Small intestine (tissue), 7 donors: ENCODE measurements around the gene CACNB4. TPM values are rescaled to one million over a fixed set of nuclear protein-coding genes. Genes with fewer than 3 reads are reported as not detected.
A peak's percentile ranks its signal among the peaks of the same experiment; 100 is the strongest.
"Not testable (repeated sequence)": the region's sequence is repeated elsewhere in the genome, so short reads cannot be mapped to it uniquely, and the experiment has no call there.

Experiments
- DNase-seq, 2 donors: peaks; one replicate each; pipeline versions ENCODE4 v3.0.0 to v3.0.0-alpha.2; 2013
- FAIRE-seq: peaks from 2 replicates; lab custom pipeline; 2012; peaks lifted over from hg19 to GRCh38; lab: Jason Lieb, UNC
- H3K27ac ChIP-seq, 3 donors: one replicate each; pipeline ENCODE4 v1.5.1; 2013; ENCODE audit warnings: low read length in 2 of 3, mild to moderate bottlenecking in 2 of 3, control low read depth in 1 of 3, inconsistent platforms in 1 of 3, low read depth in 1 of 3, moderate library complexity in 1 of 3
- H3K27me3 ChIP-seq, 3 donors: one replicate each; pipeline ENCODE4 v1.6.1; 2013; ENCODE audit warnings: low read length in 3 of 3, inconsistent platforms in 1 of 3; ENCODE audit not compliant: control insufficient read depth in 3 of 3, insufficient read depth in 3 of 3
- H3K36me3 ChIP-seq, 3 donors: one replicate each; pipeline ENCODE4 v1.6.1; 2013; ENCODE audit warnings: low read length in 3 of 3, inconsistent platforms in 1 of 3, low read depth in 1 of 3, mild to moderate bottlenecking in 1 of 3, moderate library complexity in 1 of 3; ENCODE audit not compliant: control insufficient read depth in 3 of 3, insufficient read depth in 2 of 3
- H3K4me1 ChIP-seq, 3 donors: one replicate each; pipeline ENCODE4 v1.6.1; 2013; ENCODE audit warnings: low read length in 2 of 3, inconsistent platforms in 1 of 3, low read depth in 1 of 3, mild to moderate bottlenecking in 1 of 3, moderate library complexity in 1 of 3; ENCODE audit not compliant: control insufficient read depth in 3 of 3, insufficient read depth in 2 of 3
- H3K4me3 ChIP-seq, 3 donors: one replicate each; pipeline ENCODE4 v1.5.1; 2013; ENCODE audit warnings: low read length in 3 of 3, control low read depth in 1 of 3, inconsistent platforms in 1 of 3, low read depth in 1 of 3, mild to moderate bottlenecking in 1 of 3, moderate library complexity in 1 of 3
- H3K9me3 ChIP-seq, 2 donors: one replicate each; pipeline ENCODE4 v1.6.1; 2013; ENCODE audit warnings: low read depth in 1 of 2, low read length in 1 of 2; ENCODE audit not compliant: control insufficient read depth in 2 of 2, insufficient read depth in 1 of 2
- WGBS, 3 donors: extraction: QIAGEN DNeasy Blood & Tissue Kit; methylation state at CpG; one replicate each; pipeline ENCODE4 v1.1.7; 2013; 5-methylcytosine and 5-hydroxymethylcytosine counted together
- polyA plus RNA-seq, 4 donors: library from polyadenylated mRNA; stranded (reverse) in 3 of 4; unstranded in 1 of 4; fragments of 200-250 nt in 3 of 4; fragments of 120-200 nt in 1 of 4; gene quantifications; one replicate each; pipeline versions ENCODE4 v1.2.1 to v1.2.3, GENCODE V29; 2013
- donor health status: healthy with polysubstance abuse.
- donor health status: control.
- donor health status: control.
- donor health status: Bipolar disorder and iron deficiency.
- donor health status: healthy.

Gene CACNB4
- polyA plus RNA-seq, 4 donors = 0.27 to 1.3 (median 0.27) TPM; not detected in 1

DNA sequence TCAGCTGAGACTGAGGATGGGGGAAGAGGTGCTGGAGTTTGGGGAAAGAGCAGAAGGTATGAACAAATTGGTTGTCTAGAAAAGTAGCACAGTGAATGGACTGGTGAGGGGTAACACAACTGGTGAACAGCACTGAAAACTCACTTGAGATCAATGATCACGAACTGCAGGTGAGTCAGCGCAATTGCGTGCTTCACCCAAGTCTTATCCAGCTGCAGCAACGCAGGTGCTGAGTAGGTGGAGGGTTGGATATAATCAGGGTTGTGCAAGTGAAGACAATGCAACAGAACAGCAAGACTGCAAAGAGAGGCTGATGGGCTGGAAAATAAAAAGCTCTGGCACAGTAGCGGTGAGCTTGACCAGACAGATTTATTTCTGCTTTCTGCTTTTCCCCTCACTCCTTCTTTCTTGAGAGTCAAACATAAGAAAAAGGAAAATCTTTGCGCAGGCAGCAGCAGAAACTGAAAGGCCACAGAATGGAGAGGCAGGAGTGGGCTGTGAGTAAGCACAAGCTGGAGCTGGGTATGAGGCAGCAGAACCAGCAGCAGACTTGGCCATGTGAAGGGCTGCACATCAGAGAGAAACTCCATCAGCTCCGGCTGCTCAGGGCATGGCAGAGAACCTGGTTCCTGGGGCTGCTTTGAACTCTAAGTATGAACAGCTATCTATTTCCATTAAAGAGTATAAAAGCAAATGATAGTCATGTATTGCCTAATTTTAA is 171.2 kb downstream of the CACNB4 start:
- Histone ChIP-seq H3K4me1 (no peaks in the 10 kb centered on the region), H3K27ac (no peak overlapping the region), H3K4me3 (no peak overlapping the region), H3K36me3 (no peaks in the 10 kb centered on the region), H3K9me3 (no peaks in the 10 kb centered on the region), H3K27me3 (peaks cover 0 to 1% (median 0%) of the 10 kb centered on the region in 3 donors)
- DNase-seq (peak in 1 of 2 donors; percentile 5), FAIRE-seq (no peak)
- 49 to 77% (median 65%) methylated on average over 7 of the region's 7 CpGs for WGBS, 3 donors

- H3K36me3 ChIP-seq = no peaks in the 10 kb centered on the region
- no peak for FAIRE-seq
Observed at GRCh38 chr2:151922845-151923666, 175.8 kb downstream of the CACNB4 start.

GRCh38 chr2:151919786-151920185 is 179.1 kb downstream of the CACNB4 start:
- Histone ChIP-seq H3K36me3 (no peaks in the 10 kb centered on the region), H3K4me3 (no peak overlapping the region), H3K27ac (no peak overlapping the region), H3K27me3 (no peaks in the 10 kb centered on the region), H3K4me1 (no peaks in the 10 kb centered on the region), H3K9me3 (no peaks in the 10 kb centered on the region)
- WGBS, 3 donors = 19 to 44% (median 38%) methylated on average over 1 of the region's 1 CpG
- no peak for DNase-seq
- no peak for FAIRE-seq

More at GRCh38 chr2:151922845-151923666, 175.8 kb downstream of the CACNB4 start:
- Histone ChIP-seq H3K4me3 (no peak overlapping the region), H3K27ac (no peak overlapping the region), H3K27me3 (no peaks in the 10 kb centered on the region), H3K9me3 (no peaks in the 10 kb centered on the region), H3K4me1 (no peaks in the 10 kb centered on the region)
- 43 to 52% (median 49%) methylated on average over 5 of the region's 5 CpGs for WGBS, 3 donors
- DNase-seq = peak in 1 of 2 donors; percentile 76

DNA sequence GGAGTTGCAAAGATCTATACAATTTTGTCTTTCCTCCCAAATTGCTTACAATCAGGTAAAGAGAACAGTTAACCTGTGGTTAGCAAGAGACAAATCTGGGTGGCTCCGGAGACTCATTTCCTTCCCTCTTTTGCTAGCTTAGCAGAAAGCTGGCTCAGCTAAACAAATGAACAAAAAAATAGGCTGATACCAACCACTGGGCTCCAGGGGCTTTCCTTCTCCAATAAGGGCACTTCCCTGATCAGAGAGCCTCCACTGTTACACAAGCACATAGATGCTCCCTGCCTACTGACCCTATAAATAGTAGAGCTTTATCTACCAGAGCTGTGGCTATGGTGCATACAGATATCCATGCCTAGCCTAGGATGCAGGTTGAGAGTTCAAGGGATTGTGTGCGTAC is 180.5 kb downstream of the CACNB4 start:
- no peak overlapping the region for H3K4me3 ChIP-seq
- H3K27me3 ChIP-seq = no peaks in the 10 kb centered on the region
- WGBS, 3 donors = 73 to 80% (median 77%) methylated on average over 2 of the region's 2 CpGs
- H3K36me3 ChIP-seq = no peaks in the 10 kb centered on the region
- H3K4me1 ChIP-seq = no peaks in the 10 kb centered on the region
- H3K27ac ChIP-seq = no peak overlapping the region
- no peak for FAIRE-seq
- DNase-seq = no peak
- H3K9me3 ChIP-seq = no peaks in the 10 kb centered on the region

- FAIRE-seq (no peak), DNase-seq (no peak)
- Histone ChIP-seq H3K4me1 (no peaks in the 10 kb centered on the region), H3K36me3 (no peaks in the 10 kb centered on the region), H3K27ac (no peak overlapping the region), H3K9me3 (no peaks in the 10 kb centered on the region), H3K27me3 (no peaks in the 10 kb centered on the region), H3K4me3 (no peak overlapping the region)
- WGBS, 3 donors = 65 to 84% (median 77%) methylated on average over 5 of the region's 5 CpGs
Observed at GRCh38 chr2:151916632-151917031, 182.2 kb downstream of the CACNB4 start.

DNA sequence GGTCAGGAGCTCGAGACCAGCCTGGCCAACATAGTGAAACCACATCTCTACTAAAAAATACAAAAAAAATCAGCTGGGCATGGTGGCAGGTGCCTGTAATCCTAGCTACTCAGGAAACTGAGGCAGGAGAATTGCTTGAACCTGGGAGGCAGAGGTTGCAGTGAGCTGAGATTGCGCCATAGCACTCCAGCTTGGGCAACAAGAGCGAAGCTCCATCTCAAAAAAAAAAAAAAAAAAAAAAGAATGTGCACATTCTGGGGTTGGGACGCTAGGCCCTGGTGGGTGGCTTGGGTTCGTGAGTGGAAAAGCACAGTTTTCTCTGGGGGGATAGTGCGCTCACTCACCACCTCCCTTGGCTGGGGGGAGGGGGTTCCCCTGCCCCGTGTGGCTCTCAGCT is 183.2 kb downstream of the CACNB4 start:
- not testable (repeated sequence) for H3K27me3 ChIP-seq, DNase-seq, H3K9me3 ChIP-seq, H3K4me3 ChIP-seq, H3K36me3 ChIP-seq, H3K27ac ChIP-seq, FAIRE-seq, H3K4me1 ChIP-seq
- 88 to 90% (median 89%) methylated on average over 6 to 7 of the region's 7 CpGs for WGBS, 3 donors

DNA sequence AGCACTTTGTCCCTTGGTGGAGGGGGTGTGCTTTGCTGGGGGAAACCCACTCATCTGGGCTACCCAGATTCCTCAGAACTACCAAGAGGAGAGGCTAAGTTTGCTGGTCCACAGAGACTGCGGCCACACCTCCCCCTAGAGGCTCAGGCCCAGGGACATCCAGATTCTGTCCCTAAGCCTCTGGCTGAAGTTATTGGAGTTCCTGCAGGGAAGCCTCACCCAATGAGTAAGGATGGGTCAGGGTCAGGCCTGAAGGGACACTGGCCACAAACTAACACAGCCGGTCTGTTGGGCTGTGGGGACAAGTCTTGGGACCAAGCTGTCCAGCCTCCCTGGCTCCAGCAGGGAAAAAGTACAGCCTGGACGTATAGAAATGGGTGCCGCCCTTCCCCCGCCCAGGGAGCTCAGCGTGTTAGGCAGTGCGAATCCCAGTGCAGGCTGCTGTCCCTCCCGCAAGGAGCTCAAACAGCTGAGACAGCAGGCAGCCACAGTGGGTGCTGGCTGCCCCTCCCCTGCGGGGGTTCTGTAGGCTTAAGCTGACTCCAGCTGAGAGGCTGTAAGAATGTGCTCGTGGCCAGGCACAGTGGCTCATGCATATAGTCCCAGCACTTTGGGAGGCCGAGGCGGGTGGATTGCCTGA is 183.7 kb downstream of the CACNB4 start:
- DNase-seq = no peak
- Histone ChIP-seq H3K4me1 (no peaks in the 10 kb centered on the region), H3K4me3 (no peak overlapping the region), H3K27ac (no peak overlapping the region), H3K36me3 (no peaks in the 10 kb centered on the region), H3K27me3 (no peaks in the 10 kb centered on the region), H3K9me3 (no peaks in the 10 kb centered on the region)
- WGBS, 3 donors = 90 to 91% (median 90%) methylated on average over 12 of the region's 12 CpGs
- no peak for FAIRE-seq

- Histone ChIP-seq H3K9me3 (no peaks in the 10 kb centered on the region), H3K27me3 (no peaks in the 10 kb centered on the region), H3K4me1 (no peaks in the 10 kb centered on the region), H3K36me3 (no peaks in the 10 kb centered on the region), H3K27ac (no peak overlapping the region), H3K4me3 (no peak overlapping the region)
- 86 to 88% (median 88%) methylated on average over 2 of the region's 2 CpGs for WGBS, 3 donors
- FAIRE-seq (no peak), DNase-seq (no peak)
Observed at GRCh38 chr2:151908204-151908882, 190.5 kb downstream of the CACNB4 start.
